ENCODE results near the gene CFAP251. TPM values are rescaled to one million over a fixed set of nuclear protein-coding genes. Genes with fewer than 3 reads are reported as not detected.

The CFAP251 gene
- polyA plus RNA-seq, 3 donors, result 7.8 to 16.1 (median 15.4) TPM

DNA sequence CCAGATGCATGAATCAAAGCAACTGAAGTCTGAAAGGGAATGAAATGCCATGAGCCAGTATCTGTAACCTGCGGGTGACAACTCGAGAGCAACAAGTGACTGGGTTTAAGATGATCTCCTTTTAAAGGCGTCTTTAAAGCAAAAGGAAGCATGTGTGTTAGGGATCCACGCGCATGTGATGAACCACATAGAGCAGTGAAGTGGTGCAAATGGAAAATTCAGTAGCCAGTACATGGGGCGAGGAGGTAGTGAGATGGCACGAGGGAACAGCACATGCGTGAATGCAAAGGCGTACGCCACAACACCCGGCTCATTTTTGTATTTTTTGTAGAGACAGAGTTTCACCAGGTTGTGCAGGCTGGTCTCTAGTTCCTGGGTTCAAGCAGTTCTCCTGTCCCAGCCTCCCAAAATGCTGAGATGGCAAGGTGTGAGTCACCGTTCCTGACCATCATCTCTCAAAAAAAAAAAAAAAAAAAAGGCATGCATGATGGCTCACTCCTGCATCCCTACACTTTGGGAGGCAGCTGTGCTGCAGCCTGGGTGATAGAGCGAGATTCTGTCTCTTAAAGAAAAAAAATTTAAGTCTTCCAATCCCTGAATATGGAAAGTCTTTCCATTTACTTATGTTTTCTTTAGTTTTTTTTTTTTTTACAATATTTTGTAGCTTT is 78.7 kb downstream of the CFAP251 start:
- no peak for DNase-seq

DNA sequence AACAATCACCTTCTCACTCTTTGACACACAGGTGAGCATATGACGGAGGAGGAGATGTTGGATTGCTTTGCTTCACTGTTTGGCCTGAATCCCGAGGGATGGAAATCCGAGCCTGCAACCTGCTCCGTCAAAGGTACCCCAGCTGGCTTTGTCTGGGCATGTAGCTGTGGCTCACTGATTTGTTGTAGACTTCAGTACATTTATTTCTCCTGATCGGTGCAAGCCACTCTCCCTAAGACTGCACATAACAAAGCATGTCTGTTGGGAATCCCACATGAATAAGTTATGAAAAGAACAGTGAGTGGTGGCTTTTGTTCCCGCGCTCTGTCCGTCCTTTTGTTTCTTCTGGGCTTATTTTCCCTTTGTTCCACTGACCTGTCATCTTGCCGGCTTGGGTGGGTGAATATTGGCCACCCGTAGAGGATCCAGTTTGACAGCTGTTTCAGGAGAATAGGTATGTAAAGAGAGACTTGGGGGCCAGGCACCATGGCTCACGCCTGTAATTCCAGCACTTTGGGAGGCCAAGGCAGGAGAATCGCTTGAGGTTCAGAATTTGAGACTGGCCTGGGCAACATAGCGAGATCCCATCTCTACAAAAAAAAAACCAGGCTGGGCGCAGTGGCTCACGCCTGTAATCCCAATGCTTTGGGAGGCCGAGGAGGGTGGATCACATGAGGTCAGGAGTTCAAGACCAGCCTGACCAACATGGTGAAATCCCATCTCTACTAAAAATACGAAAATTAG is 83.2 kb downstream of the CFAP251 start:
- DNase-seq, result no peak

DNA sequence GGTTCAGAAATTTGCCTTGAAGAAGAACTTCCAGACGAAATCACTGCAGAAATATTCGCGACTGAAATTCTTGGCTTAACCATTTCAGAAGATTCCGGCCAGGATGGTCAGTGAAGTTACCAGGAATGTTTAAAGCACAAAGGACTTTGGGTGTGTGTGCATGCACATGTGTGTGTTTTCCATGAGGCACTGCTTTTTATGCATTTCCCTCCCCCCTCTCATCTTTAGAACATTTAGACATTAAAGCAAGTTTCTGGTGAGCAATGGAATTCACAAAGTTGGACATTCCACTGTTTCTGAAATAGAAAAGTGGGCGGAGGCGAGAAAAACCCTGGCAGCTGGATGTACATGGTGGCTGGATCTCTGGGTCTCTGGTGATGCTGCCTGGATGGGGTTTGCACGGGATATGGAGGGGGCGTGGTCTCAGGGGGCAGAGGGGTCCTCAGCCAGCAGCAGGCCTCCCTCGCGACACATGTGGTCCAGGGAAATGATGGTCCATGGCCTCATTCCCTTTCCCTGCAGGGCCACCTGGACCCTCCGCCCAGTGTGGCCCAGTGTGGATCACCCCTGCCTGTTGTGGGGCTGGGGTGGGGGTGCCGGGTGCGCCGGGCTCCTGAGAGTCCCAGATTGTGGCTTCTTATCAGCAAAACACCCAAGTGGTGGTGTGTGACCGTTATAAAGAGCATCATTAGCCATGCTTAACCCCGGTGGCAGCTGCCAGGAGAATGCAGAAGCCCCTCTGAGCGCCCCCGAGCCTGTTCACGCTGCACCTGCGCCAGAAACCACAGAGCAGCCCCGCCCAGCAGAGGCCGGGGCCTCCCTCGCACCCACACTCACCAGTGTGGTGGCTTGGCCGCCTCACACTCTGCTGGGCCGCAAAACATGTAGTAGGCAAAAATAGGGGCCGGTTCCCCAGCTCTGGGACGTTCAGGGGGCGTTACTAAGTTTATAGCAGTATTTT is 85.5 kb downstream of the CFAP251 start:
- no peak for DNase-seq

DNA sequence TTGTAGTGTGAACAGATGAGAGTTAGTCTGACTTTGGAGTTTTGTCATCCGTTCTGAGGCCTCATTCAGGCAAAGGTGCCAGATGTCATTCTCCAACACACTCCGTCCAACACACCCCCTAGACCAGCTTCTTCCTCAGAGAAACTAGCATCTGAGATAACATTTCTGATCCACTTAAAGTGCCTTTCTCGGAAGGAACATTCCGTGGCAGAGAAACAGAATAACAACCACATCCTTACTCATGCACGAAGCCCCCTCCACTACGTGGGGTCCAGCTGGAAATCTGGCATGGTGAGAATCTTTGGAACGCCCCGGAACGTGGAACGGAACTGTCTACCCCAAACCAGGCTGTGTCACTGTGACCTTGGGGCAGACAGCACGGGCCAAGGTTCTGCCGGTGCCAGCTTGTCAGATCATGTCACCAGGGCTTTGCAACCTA is 86.3 kb downstream of the CFAP251 start:
- no peak for DNase-seq

DNA sequence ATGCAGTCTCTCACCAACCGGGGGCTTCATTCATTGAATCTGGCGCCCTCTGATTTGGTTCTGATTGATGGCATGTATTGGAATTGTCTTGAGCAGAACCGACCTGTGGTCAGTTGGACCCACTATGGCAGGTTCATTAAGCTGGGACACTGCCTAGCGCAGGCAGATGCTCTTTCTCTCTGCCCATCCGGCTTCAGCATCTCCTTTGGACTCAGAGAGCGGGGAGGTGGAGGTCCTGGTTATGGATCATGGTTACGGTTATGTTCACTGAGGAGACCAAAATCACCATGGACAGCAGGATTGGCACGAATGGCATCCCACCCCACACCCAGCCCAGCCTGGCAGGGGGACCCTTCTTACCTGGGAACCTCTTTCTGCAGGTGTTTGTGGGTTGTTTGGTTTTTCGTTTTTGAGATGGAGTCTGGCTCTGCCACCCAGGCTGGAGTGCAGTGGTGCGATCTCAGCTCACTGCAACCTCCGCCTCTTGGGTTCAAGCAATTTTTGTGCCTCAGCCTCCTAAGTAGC is 86.9 kb downstream of the CFAP251 start:
- no peak for DNase-seq

DNA sequence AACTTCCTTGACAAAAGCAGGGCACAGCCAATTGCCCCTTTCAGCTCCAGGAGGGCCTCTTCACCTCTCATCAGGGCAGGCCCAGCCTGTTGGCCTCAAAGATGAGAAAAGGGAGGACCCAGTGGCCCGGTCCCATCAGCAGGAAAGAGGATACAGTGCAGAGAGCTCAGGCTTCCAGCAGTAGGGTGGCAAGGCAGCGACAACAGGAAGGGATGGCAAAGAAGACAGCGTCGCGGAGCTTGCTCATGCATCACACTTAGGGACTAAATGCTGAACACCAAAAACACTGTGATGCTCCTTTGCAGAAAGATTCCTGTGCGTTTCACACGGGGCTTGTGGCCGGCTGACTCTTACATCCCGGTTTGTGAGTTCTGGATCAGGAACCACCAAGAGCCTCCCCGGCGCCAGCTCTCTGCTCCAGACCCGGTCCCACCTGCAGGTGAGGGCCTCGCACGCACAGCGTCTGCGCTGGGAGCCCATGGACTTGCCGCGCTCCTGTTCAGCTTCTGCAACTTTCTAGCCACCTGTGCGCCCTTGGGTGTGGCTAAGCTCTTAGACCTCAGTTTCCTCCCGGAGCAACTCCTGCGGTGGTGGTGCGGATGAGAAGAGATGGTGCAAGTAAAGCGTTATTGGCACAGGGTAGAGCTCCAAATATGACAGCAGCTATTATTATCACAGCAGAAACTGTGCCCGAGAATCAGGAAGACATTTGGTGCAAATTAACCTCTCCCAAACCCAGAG is 88.0 kb downstream of the CFAP251 start:
- no peak for DNase-seq

DNA sequence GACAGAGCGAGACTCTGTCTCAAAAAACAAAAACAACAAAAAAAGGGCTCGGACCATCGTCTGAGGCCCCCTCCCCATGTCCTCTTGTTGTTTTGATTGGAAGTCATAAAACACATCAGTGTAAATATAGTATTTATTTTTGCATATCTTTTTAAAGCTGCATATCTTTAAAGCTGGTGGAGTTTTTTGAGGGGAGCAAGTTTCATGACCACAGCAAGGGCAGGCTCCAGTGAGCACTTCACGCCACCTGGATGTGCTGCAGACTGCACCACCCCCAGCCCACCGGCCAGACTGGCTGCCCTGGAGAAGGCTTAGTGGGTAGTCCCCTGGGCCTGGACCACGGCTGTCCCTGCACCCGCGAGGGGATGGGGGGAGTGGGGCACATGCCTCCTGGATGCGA is 91.3 kb downstream of the CFAP251 start:
- no peak for DNase-seq

DNA sequence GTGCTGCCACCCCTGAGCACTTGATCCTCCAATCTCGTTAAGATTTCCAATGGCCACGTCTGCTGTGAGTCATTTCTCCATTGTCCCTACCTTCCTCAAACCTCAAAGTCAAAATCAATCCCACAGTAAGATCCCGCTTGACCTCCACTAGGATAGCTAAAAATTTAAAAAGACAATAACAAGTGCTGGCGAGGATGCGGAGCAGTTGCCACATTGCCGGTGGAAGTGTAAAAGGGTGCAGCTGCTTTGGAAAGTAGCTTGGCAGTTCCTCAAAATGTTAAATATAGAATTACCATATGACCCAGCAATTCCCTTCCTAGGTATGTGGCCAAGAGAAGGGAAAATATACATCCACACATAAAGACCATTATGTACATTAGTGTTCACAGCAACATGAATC is 93.8 kb downstream of the CFAP251 start:
- no peak for DNase-seq

DNA sequence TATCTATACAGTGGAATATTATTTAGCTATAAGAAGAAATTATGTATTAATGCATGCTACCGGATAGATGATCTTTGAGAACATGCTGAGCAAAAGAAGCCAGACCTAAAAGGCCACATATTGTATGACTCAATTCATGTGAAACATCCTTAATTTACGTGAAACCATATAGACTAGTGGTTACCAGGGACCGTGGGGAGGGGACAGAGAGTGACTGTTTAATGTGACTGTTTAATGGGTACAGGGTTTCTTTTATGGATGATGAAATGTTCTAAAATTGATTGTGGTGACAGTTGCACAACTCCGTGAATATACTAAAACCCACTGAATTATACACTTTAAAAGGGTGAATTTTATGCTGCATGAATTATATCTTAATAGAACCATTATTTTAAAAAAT is 94.7 kb downstream of the CFAP251 start:
- no peak for DNase-seq

DNA sequence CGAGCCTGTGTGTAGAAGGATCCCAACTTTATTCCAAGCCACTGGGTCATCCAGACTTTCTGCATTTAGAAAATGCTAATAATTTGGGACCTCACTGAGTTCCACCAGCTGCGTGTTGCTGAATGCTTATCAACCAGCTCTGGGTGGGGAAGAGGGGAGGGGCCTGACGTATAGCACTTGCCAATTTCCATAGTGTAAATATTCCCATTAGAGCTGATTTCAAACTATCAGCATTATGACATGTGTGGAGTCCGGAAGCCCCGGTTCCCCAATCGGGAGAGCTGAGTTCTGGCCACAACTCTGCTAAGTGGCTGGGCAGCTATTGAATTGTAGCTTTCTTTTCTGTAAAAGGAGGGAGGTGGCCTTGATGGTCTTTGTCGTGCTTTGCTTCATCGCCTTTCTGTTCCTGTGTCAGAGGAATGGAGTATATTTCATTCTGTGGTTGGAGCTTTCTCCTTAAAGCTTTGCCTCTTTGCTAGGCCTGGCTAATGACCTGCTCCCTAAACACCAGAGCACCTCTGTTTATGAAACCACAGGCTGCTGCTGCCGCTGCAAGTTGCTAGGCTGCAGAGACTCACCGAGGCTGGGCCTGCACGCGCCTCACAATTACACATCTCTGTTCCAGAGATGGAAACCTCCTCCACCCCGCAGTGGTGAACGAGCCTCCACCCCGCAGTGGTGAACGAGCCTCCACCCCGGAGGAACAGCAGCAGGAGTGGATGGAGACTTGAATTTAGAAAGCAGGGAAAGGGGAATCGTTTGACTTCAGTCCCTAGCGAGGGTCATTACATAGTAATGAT is 95.6 kb downstream of the CFAP251 start:
- DNase-seq, result no peak

DNA sequence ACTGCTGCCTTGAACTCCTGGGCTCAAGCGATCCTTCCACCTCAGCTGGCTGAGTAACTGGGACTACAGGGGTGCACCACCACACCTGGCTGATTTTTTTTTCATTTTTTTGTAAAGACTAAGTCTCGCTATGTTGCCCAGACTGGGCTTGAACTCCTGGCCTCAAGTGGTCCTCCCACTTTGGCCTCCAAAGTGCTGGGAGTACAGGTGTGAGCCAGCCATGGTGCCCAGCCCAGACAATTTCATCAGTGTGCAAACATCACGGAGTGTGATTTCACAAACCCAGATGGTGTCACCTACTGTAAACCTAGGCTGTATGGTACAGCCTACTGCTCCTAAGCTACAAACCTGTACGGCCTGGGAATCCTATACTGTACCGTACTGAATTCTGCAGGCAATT is 96.4 kb downstream of the CFAP251 start:
- DNase-seq, result no peak

DNA sequence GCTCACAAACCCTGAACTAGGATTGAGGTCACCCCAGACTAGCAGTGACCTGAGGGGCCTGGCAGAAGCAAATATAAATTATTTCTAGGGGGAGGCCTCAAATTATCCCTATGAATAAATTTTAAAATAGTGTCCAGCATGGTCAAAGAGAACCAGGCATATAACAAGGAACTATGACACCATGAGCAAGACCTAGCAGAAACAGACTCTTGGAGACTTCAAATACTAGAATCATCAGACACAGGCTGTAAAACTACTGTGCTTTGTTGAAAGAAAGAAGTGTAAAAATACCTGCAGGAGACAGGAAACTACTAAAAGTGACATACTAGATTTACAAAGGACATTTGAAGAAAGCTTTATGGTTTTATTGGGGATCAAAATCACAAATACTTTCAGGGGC is 100.1 kb downstream of the CFAP251 start:
- no peak for DNase-seq

DNA sequence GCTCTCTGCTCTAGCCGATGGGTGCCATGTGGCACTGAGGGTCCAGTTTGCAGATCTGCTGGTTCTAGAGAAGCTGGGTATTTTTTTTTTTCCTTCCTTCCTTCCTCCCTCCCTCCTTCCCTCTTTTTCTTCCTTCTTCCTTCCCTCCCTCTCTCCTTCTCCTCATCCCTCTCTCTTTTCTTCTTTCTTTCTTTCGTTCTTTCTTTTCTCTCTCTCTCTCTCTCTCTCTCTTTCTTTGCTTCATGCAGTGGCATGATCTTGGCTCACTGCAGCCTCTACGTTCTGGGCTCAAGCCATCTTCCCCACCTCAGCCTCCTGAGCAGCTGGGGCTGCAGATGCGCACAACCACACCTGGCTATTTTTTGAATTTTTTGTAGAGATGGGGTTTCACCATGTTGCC is 100.5 kb downstream of the CFAP251 start:
- no peak for DNase-seq

DNA sequence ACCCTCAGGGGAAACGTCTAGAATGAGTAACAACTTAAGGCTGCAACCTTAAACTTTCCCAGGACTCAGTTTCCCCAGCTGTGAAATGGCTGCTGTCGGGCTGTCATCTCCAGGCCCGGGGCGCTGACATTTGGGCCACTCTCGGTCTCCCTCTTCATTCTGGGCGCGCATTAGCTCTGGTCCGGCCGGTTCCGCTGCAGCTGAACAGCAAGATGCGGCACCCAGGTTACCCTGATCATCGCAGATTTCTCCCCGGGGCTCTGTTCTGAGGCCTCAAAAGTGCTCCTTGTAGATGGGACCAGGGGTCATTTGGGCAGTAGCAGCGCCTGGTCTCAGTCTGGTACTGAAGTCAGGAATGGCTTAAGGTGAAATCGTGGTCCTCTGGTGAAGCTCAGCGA is 102.4 kb downstream of the CFAP251 start:
- no peak for DNase-seq

DNA sequence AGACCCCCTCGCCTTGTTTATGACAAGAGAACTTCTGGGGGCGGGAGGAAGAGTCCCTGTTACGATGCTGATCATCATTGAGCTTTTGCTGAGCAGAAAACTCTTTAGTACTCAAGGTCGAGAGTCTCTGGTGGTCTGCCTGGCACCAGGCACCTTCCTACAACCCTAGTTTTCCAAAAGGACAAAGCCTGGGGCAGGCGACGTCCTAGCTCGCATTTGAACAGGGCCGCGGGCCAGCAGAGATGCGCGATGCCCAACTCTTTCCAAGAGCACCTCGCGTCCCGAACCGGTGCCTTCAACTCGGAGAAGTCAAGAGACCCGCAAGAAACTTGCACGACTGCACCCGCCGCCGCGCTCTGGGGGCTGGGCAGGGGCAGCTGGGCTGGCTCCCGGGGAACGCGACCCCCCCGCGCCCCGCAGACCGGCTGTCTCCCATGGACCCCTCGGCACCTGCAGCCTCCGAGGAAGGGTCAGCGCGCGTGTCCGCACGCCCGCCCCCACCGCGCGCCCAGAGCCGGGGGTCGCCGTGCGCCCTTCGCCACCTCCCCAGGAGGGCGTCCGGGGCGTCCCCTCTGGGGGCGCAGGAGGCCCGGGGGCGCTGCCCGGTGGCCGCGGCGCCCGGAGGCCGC is 102.9 kb downstream of the CFAP251 start:
- no peak for DNase-seq

DNA sequence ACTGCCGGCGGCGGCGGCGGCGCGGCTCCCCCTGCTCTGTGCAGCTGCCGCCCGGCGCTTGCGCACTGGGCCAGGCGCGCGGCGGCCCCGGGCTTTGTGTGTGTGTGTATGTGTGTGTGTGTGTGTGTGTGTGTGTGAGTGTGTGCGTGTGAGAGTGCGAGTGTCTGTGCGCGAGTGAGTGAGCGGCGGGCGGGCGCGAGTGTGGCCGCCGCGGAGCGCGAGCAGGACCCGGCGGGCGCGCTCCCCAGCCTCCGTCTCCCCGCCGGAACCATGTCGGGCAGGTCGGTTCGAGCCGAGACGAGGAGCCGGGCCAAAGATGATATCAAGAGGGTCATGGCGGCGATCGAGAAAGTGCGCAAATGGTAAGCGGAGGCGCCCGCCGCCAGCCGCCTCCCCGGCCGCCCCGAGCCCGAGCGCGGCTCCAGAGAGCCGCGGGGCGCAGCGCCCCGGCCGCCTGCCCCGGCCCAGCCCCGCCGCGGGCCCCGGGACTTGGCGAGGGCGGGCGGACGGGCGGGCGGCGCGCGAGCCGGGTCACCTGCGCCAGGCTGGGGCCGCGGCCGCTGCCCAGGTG is 103.5 kb downstream of the CFAP251 start, which contains the start of gene BCL7A:
TSS of gene BCL7A (plus strand) at position 63 of the 571 bp plus-strand sequence. CDS start at position 271, 208 bp downstream.
- peak; percentile 83 for DNase-seq

DNA sequence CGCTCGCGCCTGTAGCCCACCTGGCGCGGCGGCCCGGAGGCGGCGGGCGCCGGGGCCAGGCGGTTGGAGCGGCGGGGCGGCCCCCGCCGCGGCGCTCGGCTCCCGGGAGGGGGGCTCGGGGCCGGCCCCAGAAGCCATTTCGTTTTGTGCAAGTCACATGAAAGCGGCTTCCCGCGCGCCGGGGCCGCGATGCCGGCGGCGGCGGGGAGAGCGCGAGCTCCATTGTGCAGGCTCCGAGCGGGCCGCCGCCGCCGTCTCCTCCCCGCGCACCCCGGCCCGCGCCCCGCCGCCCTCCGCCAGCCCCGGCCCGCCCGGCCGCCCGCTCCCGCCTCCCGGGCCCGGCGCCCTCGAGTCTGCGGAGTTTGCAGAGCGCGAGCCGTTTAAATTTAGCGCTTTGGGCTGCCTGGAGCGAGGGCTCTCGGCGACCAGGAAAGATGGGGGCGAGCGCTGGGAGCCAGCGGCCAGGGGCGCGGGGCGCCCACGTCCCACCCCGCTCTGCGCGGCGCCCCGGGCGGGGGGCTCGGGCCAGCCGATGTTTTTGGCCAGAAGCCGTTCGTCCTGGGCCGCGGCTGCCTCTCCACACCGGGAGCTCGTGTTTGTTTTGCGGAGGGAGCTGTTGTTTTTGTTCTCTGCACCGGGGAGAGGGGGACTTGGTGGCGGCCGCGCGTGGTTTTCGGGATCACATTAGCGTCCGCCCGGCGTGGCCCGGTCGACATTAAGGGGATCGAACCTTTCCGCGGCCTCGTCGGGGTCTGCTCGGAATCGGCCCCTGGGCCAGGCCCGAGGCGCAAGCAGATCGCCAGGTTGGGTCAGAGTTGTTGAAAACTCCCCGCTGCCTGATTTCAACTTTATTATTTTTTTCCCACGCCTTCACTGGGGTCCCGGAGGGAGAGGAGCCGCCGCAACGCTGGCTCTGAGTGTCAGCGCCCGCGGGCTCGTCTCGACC is 104.3 kb downstream of the CFAP251 start:
- no peak for DNase-seq

Measured in renal pelvis (tissue), 4 donors.